Renal pelvis (tissue), 12 donors: ENCODE results near the gene DGKI. TPM values are rescaled to one million over a fixed set of nuclear protein-coding genes. Genes with fewer than 3 reads are reported as not detected.

Experiments used
- DNase-seq: peaks from one replicate; pipeline ENCODE4 v3.0.0-alpha.2; 2013
- long read RNA-seq, 16 experiments: transcript quantifications; one replicate each; lab custom pipeline, GENCODE V29; 2026
- polyA plus RNA-seq, 3 donors: library from polyadenylated mRNA; unstranded; fragments of 120-200 nt; gene quantifications; one replicate each; pipeline ENCODE4 v1.2.1, GENCODE V29; 2013; ENCODE audit not compliant: insufficient read length in 3 of 3

DGKI gene
- 1 to 10 TPM; 1.5 to 2.3 (median 1.6) TPM for polyA plus RNA-seq
- long read RNA-seq, donor 1 = 0 reads
- long read RNA-seq, donor 2 = 0 reads
- long read RNA-seq, donor 3, partial matches to known transcripts = 571 of 571 reads
- long read RNA-seq, donor 3, other reads (novel, unspliced or antisense) = 0 of 571 reads
- long read RNA-seq, donor 4 = 0 reads
- long read RNA-seq, donor 5, partial matches to known transcripts = 529 of 529 reads
- long read RNA-seq, donor 5, other reads (novel, unspliced or antisense) = 0 of 529 reads
- long read RNA-seq, donor 6, partial matches to known transcripts = 620 of 620 reads
- long read RNA-seq, donor 6, other reads (novel, unspliced or antisense) = 0 of 620 reads
- long read RNA-seq, donor 7 = 0 reads
- long read RNA-seq, donor 8, partial matches to known transcripts = 195 of 195 reads
- long read RNA-seq, donor 8, other reads (novel, unspliced or antisense) = 0 of 195 reads
- long read RNA-seq, donor 9, partial matches to known transcripts = 742 of 742 reads
- long read RNA-seq, donor 9, other reads (novel, unspliced or antisense) = 0 of 742 reads
- long read RNA-seq, donor 10 = 0 reads
- long read RNA-seq, donor 11 = 0 reads
- long read RNA-seq, donor 12, partial matches to known transcripts = 703 of 703 reads
- long read RNA-seq, donor 12, other reads (novel, unspliced or antisense) = 0 of 703 reads
- long read RNA-seq, donor 13 = 0 reads
- long read RNA-seq, donor 14 = 0 reads
- long read RNA-seq, donor 15, partial matches to known transcripts = 1,146 of 1,146 reads
- long read RNA-seq, donor 15, other reads (novel, unspliced or antisense) = 0 of 1,146 reads
- long read RNA-seq, donor 16 = 0 reads

DNA sequence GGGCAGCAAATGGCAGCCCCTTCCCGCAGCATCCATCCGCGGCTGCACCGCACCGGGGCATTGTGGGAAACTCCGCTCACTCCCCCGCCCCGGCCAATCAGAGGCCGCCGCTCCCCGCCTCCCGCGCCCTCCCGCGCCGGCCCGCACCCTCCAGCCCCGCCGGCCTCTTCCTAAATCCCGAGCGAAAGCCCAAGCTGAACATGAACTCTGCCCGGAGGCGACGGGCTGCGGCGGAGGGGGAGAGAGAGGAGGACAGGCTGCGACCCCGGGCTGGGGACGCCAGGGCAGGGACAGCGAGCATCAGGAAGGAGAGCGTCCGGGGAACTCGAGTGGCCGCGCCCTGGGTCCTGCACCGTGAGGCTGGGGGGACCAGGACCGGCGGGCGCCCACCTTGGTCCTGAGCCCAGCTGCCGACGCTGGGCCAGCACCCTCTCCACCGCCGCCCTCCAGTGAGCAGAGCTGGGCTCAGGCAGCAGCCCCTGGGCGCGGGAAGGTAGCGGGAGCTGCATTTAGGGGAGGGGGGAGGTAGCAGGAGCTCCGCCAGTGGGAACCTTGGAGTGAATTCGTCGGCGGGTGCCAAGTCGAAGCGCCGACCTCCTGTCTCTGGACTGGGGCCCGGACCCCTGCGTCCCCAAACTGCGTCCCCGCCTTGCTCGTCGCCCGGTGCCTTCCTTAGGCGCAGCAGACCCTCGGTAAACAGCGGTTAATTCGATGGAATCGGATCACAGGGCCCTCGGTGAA is at the start of gene DGKI:
Gene DGKI, minus strand, starts transcription at position 148 of the 741 bp plus-strand sequence.
- peak; percentile 15 for DNase-seq

DNA sequence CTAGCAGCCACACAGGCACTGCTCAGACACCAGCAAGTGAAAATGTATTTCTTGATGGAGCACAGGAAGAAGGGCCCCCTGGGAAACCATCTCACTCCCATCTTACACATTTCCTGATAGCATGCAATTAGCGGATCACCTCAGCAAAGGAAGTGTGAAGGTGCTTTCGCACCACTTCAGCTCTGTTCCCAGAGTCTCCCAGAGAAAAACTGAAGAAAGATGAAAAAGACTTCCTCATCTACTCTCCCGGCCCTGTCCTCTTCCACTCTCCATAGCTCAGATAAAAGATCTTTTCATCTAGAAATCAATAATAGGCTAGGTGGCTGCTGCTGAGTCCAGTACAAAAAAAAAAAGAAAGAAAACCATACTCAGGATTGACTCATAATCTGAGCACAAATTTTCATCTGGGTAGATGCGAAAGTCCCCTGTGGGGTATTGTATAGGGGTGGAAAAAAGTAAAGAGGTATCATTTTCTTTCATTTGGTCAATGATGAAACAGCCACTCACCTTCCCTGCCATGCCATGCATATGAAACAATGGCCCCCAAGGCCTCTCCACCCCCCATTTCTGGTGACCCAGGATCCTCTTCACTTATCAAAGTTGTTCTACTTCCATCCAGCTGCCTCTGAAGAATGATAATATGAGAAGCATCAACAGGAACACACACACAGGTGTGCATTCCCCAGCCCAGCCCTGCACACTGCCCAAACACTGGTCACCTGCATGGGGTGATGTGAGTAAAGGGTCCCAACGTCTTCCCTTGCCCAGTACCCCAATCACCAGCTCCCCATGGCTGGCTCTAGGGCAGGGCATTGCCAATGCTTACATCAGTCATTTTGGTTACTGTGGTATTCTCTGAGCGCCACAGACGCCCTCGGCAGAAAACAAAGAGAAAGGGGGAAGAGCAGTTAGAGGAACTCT is 48.8 kb upstream of the DGKI start:
- DNase-seq = no peak

DNA sequence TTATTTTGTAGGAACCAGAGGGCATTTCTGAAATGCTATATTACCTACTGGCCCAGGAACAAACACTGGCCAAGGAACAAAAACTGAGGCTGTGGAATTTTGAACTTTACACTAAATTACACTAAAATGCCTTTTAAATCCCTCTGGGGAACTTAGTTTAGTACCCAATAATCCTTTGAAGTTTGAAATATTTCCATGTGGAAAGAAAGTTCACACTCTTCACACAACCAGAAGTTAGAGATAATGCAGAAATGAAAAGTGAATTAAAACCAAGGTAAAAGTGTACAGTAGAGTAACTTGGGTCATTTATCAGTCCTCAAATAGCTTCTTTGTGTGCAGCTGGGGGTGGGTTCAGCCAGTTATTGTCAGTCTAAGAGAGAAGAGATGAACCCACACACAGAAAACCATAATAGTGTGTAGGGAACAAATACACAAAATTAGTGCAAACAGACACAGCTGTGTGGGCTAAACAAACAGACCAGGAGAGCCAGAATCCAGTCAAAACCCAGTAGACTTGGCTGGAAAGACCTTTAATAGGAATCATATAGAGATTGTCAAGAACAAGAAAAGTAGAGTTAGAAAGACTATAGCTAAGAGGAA is 46.5 kb upstream of the DGKI start:
- no peak for DNase-seq

DNA sequence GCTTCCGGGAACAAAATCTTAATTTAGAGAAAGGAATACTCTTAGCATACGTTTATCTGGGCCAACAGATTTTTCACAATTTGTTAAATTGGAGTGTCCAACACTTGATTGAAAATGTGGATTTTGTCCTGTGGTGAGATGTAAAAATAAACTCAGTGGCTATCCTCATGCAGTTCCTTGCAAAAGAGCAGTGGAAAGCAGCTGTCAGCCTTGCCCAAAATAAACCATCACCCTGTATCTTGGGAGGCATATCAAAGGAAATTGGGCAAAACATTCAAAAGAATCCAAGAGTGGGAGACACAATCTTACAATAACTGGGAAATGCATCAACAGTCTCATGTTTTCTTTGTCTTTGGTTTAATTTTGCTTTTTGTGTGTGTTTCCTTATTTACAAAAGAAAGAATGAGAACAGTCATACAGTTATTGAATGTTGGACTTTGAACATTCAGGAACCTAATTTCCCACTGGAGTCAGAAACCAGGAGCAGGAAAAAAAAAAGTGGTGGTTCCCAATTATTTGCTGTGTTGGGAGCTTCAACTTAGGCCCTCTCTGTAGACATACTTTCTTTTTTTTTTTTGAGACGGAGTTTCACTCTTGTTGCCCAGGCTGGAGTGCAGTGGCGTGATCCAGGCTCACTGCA is 44.4 kb upstream of the DGKI start:
- no peak for DNase-seq

DNA sequence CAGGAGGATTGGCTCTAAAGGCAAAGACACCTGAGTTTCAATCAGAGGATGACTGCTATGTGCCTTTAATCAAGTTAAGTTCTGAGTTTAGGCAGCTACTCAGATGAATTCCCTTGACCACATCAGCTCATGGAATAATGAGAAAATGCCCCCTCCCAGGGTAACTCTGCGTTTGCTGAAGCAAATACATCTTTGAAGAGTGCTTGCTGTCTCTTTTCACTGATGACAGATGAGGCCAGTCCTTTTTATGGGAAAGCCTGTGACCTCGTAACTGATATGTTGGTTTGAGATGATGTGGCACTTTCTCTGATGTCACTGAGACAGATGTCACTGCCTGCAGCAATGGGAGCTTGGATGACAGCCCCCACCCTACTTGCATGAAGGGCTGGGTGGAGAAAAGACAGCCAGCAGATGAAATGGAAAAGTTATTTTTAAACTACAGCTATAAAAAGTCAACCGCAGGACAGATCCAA is 43.7 kb upstream of the DGKI start:
- no peak for DNase-seq

DNA sequence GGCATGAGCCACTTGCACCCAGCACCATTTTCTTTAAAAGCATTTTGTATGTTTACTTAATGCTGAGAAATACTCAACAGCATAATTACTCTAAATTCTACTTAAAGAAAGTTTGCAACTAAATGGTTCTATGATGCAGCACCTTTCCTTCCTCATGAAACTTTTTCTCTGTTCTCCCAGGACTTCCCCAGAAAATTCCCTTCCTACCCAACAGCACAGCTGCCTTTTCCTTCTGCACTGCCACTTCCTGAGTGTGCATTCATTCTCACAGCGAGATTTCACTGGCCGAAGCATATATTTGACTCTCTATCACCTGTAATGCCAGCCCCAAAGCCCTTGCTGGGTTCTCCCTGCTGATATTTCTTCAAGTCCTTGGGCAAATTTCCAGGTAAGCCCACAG is 41.5 kb upstream of the DGKI start:
- no peak for DNase-seq

DNA sequence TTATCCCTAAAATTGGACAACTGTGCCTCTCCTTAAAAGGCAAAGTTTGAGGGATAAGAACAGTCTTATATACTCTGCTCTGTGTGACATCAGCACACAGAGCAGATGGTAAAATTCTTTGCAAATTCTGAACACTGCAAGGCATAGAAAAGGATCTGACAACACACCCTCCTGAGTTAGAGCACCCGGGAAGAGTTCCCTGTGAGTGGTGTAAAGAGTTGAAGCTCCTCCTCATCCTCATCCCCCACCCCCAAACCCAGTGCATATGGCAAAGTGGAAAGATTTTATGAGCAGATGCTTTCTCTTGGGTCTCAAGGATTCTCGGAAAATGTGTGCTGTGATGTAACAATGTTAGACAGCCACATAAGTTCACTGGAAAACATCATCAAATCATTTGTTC is 40.0 kb upstream of the DGKI start:
- no peak for DNase-seq

DNA sequence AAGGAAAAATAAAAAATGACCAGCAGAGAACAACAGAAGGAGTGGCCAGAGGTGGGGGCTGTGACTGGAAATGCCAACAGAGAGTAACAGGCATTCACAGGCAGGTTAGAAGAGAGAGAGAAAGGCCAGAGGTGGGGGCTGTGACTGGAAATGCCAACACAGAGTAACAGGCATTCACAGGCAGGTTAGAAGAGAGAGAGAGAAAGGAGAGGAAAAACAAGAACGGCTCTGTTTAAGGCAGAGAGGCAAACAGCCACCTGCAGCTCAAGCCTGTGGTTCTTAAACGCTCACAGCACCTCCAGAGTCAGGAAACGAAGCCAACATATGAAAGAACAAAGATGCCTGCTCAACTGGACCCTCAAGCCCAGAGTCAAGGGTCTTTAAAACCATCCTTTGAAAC is 39.5 kb upstream of the DGKI start:
- DNase-seq = no peak

DNA sequence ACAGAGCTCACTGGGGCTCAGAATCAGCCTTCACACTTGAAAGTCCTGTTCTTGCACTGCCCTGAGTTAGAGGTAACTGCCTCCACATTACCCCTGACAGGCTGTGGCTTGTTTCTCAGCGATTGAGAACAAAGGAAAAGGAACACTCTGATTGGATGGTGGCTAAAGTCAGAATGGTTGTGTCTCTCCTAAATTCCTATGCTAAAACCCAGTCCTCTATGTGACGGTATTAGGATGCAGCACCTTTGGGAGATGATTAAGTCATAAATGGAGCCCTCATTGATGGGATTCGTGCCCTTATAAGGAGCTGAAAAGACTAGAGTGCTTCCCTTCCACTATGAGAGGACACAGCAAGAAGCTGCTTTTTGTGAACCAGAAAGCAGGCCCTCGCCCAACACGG is 38.9 kb upstream of the DGKI start:
- DNase-seq = no peak

DNA sequence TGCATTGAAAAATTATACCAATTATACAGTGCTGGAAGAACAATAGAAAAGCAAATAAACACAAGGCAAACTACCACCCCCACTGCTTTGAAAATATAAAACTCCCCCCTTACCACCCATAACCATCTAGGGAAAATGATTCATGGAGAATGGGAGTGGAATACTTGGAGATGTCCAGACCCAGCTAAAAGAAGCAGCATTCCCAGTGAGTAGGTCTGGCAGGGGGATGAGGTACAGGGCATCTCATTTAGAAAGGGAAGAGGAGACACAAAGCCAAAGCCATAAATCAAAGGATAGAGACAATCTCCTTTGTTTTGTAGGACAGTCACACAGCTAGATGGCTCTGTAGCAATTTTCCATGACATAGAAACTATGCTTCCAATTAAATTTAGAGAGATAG is 36.0 kb upstream of the DGKI start:
- no peak for DNase-seq

DNA sequence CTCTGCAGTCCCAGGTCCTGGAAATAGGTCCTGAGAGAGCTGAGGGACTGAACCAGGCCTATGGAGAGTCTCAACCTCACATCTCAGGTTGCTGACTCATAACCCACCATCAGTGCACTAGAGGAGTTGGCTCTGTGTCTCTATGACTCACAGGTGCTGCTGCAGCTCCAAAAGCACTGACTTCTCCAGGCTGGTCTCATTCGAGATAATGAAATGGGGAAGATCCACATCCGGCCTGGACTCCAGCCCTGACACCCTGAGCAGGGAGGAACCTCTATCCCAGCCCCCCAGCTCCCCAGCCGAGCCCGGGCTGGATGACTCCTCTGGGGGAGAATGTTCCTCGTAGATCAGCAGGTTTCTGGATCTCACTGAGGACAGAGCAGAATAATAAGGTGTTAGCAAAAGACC is 35.5 kb upstream of the DGKI start:
- DNase-seq = no peak

DNA sequence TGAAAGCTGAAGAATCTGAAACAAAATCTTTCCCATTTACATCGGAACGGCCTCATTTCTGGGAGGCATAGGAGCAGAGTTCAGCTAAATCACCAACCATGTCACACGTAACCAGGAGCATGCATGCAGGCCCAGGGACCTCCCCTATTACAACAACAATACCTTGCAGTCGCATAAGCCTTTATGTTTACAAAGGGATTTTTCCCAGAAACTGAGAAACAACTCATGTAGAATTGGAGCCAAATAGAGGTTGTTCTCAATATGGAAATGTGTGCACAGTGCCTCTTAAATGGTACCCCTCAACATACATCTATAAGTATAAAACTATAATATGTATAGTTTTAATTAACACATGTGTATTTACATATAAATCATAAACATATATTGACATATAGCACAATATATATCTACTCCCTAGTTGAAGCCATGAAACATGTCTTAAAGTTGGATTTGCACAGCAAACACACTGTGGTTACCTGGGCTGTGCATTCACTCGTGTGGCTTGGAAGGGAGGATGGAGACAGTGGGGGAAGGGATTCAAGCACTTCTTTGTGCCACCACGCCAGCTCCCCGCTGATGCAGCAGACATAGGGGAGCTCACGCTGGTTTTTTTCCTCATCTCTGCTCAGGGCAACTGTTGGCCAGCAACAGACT is 35.0 kb upstream of the DGKI start:
- DNase-seq = no peak

DNA sequence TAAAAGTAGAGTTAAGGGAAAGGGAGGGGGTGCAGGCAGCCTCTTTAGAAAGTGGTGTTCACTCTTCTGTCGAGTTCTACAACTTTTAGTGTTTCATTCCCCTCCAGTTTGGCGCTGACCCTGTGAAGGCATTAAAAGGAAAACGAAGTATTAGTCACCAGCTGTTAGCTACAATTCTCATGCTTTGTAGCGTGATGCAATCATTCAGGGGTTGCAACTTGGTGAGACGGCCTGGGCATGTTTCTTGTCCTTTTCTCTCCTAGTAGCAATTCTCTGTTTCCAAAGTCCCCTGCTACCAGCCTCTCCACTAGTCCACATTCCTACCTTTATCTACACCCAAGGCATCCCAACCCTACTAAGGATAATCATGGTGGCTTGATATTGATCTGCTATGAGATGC is 33.7 kb upstream of the DGKI start:
- DNase-seq = no peak

DNA sequence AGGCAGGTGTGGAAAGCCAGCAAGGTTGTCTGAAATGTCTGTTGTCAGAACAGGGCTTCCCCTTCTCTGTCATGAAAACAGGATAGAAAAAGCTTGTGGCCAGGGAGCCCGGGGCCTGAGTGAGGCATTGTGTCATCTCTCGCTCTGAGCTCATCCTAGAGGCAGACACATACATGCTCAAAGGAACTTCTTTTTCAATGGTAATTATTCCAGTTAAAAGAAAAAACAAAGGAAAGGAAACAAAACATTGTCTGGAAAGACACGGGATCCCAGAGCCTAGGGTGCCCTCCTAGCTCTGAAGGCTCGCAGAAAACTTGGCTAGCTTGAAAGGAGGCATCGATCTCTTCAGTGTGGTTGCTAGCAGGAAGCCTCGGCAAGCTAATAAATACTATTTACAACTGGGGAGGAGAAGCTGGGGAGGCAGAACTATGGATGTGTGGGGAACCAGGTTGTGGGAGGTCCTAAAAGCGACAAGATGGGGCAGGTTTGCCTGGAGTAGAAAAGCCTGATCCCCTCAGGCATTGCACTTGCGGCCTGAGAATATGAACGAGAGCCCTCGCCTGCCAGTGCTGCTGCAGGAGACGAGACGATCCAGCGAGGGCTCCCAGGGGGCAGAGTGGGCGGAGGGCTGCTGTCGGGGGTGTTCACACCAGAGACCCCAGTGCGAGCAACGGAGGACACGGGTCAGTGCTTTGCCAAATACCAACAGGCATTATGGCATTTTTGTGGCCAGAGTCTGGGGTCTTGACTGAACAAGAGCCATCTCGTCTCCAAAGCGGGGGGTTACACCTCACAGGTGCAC is 32.8 kb upstream of the DGKI start:
- DNase-seq = no peak

DNA sequence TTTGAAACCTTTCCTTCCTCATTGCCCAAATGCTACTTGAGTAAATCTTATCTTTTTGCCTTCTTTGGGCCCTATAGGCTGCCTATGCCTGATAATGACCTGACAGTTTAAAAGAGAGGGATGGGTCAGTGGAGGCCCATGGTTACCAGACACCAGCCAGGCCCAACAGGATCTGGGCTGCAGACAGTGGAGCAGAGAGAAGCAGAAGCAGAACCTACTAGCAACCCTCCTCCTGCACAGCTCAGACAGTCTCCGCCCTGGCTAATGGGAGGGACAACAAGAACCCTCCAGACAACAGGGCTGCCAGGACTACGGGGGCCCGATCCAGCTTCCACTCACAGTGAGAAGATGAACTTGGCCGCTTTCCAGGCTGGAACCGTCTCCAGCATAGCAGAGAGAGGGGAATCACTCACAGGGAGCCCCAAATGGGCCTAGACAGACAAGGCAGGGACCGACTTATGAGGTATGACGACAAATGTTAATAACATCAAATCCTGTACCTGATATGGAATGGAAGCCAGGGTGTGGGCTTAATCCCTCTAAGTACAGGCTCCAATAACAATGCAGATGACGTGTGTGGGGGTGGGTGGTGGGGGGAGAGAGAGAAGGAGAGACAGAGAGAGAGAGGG is 31.7 kb upstream of the DGKI start:
- no peak for DNase-seq

DNA sequence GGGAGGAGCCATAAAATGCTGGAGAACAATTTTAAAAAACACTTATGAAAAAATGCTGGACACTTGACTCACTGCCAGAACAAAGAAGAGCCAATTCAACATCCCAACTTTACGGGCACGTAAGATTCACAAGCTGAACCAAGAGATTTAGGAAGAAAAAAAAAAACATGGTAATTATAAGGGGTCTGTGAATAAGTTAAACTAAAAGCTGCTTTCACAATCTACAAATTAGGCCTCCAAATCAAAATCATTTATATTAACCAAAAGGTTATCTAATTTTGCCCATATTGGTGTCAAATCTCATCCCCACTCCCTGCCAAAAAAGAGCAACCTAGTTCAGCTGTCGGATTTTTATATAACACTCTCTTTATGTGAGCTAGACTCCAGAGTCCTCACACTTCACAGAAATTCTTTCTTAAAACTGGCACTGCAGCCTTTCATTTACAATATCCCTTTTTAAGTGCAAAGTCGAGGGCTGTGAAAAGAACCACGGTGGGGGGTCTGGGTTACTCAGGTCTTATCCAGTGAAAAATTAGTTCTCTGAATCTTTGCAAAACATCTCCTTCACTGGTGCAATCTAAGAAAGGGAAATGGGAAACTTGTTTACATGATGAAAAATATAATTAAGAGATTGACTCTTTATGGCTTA is 30.4 kb upstream of the DGKI start:
- DNase-seq = no peak

DNA sequence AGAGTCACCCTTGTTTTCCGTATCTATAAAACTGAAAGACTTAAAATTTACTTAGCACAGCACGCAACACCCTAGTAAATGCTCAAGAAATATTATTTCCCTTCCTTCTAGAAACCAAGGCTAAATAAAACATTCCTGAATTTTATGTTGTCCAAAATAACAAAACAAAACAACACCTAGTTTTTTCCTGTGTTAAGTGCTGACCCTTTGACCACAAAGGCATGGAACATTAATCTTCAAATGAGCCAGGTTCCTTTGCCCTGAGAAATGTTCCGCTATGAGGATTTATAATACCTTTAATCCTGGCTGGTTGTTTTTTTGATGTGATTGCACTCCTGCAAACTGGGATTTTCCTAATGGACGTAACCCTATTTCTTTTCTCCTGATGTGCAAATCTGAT is 29.0 kb upstream of the DGKI start:
- peak; percentile 42 for DNase-seq
